CD4-positive, alpha-beta T cell (primary cell): Measurements from ENCODE around the gene ADISSP. TPM values are rescaled to one million over a fixed set of nuclear protein-coding genes. Genes with fewer than 3 reads are reported as not detected.
A peak's percentile ranks its signal among the peaks of the same experiment; 100 is the strongest.

Experiments
- ATAC-seq: fragments of 200-7000 bp; cut with Tn5 transposase; one replicate; pipeline ENCODE4 v1.10.0; 2022; ENCODE audit warnings: mild to moderate bottlenecking; ENCODE audit not compliant: poor library complexity
- CTCF ChIA-PET: fragments of 350-600 bp; sonication (Branson Sonifier 250); formaldehyde crosslinking; loops from one replicate; lab custom pipeline; 2021; ENCODE audit warnings: antibody characterized with exemption, inconsistent platforms; lab: Charles Lee
- POLR2A ChIA-PET: fragments of 350-600 bp; sonication (Branson Sonifier 250); formaldehyde crosslinking; loops from one replicate; lab custom pipeline; 2021; ENCODE audit warnings: antibody characterized with exemption, inconsistent platforms; lab: Charles Lee
- DNase-seq, 14 experiments: peaks; one replicate each; pipeline ENCODE4 v3.0.0-alpha.2; 2013 to 2020; ENCODE audit warnings: mixed read lengths in 2 of 14
- H3K27ac ChIP-seq, 2 donors: one replicate each; pipeline versions ENCODE4 v1.5.1 to v1.7.0; 2013; ENCODE audit warnings: low read length in 2 of 2, low read depth in 1 of 2, mild to moderate bottlenecking in 1 of 2
- H3K27me3 ChIP-seq, 2 experiments: 1 replicate in 1 of 2; 2 replicates in 1 of 2; pipeline versions ENCODE4 v1.6.1 to v1.7.0; 2013; ENCODE audit warnings: low read length in 2 of 2, control low read depth in 1 of 2, mild to moderate bottlenecking in 1 of 2, moderate library complexity in 1 of 2; ENCODE audit not compliant: insufficient read depth in 2 of 2, control insufficient read depth in 1 of 2
- H3K36me3 ChIP-seq: one replicate; pipeline ENCODE4 v1.6.1; 2013; ENCODE audit warnings: low read length, control low read depth; ENCODE audit not compliant: insufficient read depth
- H3K4me1 ChIP-seq: one replicate; pipeline ENCODE4 v1.6.1; 2013; ENCODE audit warnings: low read length, control low read depth; ENCODE audit not compliant: insufficient read depth
- H3K4me3 ChIP-seq: one replicate; pipeline ENCODE4 v1.5.1; 2013; ENCODE audit warnings: mild to moderate bottlenecking, low read length, moderate library complexity
- H3K9me3 ChIP-seq, 2 experiments: 1 replicate in 1 of 2; 2 replicates in 1 of 2; pipeline versions ENCODE4 v1.6.1 to v1.7.0; 2013; ENCODE audit warnings: low read length in 2 of 2, mild to moderate bottlenecking in 2 of 2, control low read depth in 1 of 2, moderate library complexity in 1 of 2; ENCODE audit not compliant: control insufficient read depth in 1 of 2, insufficient read depth in 1 of 2
- H3K27ac Mint-ChIP-seq: one replicate; pipeline ENCODE4 v1.8.0; 2020; ENCODE audit warnings: mixed read lengths
- H3K27me3 Mint-ChIP-seq: one replicate; pipeline ENCODE4 v1.8.0; 2021; ENCODE audit warnings: mixed read lengths
- H3K36me3 Mint-ChIP-seq: one replicate; pipeline ENCODE4 v1.8.0; 2021; ENCODE audit warnings: low read depth, mixed read lengths
- H3K4me1 Mint-ChIP-seq: one replicate; pipeline ENCODE4 v1.8.0; 2021; ENCODE audit warnings: low read depth, mixed read lengths
- H3K4me3 Mint-ChIP-seq: one replicate; pipeline ENCODE4 v1.8.0; 2020; ENCODE audit warnings: mild to moderate bottlenecking, mixed read lengths
- H3K9me3 Mint-ChIP-seq: one replicate; pipeline ENCODE4 v1.8.0; 2020; ENCODE audit warnings: mixed read lengths
- intact Hi-C, 2 experiments: fragments of 100-400 bp; cut with DNase I in 1 of 2; cut with micrococcal nuclease in 1 of 2; formaldehyde crosslinking; loops; one replicate each; pipeline versions ENCODE4 v1.15.1 to v1.9.0; 2023 to 2025; cut with DNase I, micrococcal nuclease
- total RNA-seq, 174 experiments: library from RNA in 2 of 174; stranded (reverse) in 2 of 174; gene quantifications; one replicate each; pipeline ENCODE4 v1.2.3 and lab custom pipeline; 2021 to 2026
- TF ChIP-seq, protein P1 (sequence below): fragments of 200-600 bp; IDR thresholded peaks from one replicate; pipeline ENCODE4 v1.8.0; 2022; ENCODE audit warnings: antibody characterized with exemption, mild to moderate bottlenecking

Gene ADISSP
- total RNA-seq, 2 experiments from 2014 or later: 11.2 to 11.6 TPM

- peaks cover 26% of the 10 kb centered on the region for H3K4me1 Mint-ChIP-seq
- no peaks in the 10 kb centered on the region for H3K36me3 ChIP-seq
- intact Hi-C loops: loop anchor here (5.0 kb wide), 5 partner anchors 47 to 322 kb away; partner anchors contain the start of genes MAVS (in 1 of the 2) and RNF24 (in 1 of the 2)
- ChIA-PET CTCF (interaction anchor here (0.7 to 1.4 kb wide), 4 partner anchors 13 to 90 kb away, joined by 3 read pairs; partner anchors contain the start of gene SPEF1), POLR2A (interaction anchor here (0.6 kb wide), 1 partner anchor 12 kb away, joined by 3 read pairs; no protein-coding TSS in a partner anchor)
- TF ChIP-seq, protein P1, sequence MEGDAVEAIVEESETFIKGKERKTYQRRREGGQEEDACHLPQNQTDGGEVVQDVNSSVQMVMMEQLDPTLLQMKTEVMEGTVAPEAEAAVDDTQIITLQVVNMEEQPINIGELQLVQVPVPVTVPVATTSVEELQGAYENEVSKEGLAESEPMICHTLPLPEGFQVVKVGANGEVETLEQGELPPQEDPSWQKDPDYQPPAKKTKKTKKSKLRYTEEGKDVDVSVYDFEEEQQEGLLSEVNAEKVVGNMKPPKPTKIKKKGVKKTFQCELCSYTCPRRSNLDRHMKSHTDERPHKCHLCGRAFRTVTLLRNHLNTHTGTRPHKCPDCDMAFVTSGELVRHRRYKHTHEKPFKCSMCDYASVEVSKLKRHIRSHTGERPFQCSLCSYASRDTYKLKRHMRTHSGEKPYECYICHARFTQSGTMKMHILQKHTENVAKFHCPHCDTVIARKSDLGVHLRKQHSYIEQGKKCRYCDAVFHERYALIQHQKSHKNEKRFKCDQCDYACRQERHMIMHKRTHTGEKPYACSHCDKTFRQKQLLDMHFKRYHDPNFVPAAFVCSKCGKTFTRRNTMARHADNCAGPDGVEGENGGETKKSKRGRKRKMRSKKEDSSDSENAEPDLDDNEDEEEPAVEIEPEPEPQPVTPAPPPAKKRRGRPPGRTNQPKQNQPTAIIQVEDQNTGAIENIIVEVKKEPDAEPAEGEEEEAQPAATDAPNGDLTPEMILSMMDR: no peak
- H3K4me3 ChIP-seq: no peak overlapping the region
- no peaks in the 10 kb centered on the region for H3K9me3 Mint-ChIP-seq
- no peak overlapping the region for H3K27ac Mint-ChIP-seq
- peaks cover 37% of the 10 kb centered on the region for H3K4me1 ChIP-seq
- no peaks in the 10 kb centered on the region for H3K9me3 ChIP-seq
- H3K4me3 Mint-ChIP-seq: peak overlapping the region; percentile 42
- H3K36me3 Mint-ChIP-seq: no peaks in the 10 kb centered on the region
- DNase-seq (no peak), ATAC-seq (no peak)
- no peaks in the 10 kb centered on the region for H3K27me3 ChIP-seq
- H3K27me3 Mint-ChIP-seq: no peaks in the 10 kb centered on the region
- H3K27ac ChIP-seq: no peak overlapping the region
Measured at GRCh38 chr20:3765171-3765882, 2.2 kb downstream of the ADISSP start.

GRCh38 chr20:3764659-3765058, 2.9 kb downstream of the ADISSP start:
- DNase-seq: no peak
- no peak for ATAC-seq
- H3K9me3 Mint-ChIP-seq: no peaks in the 10 kb centered on the region
- ChIA-PET CTCF (interaction anchor here (1.4 kb wide), 1 partner anchor 17 kb away, joined by 3 read pairs; the partner anchor contains the start of gene SPEF1), POLR2A (no interaction called here)
- H3K36me3 Mint-ChIP-seq: no peaks in the 10 kb centered on the region
- no peaks in the 10 kb centered on the region for H3K27me3 ChIP-seq
- peak overlapping the region; percentile 20 for H3K4me3 Mint-ChIP-seq
- H3K27me3 Mint-ChIP-seq: no peaks in the 10 kb centered on the region
- peaks cover 26% of the 10 kb centered on the region for H3K4me1 Mint-ChIP-seq
- intact Hi-C loops: loop anchor here (5.0 kb wide), 5 partner anchors 48 to 323 kb away; partner anchors contain the start of genes MAVS (in 1 of the 2) and RNF24 (in 1 of the 2)
- no peaks in the 10 kb centered on the region for H3K36me3 ChIP-seq
- H3K4me1 ChIP-seq: peaks cover 37% of the 10 kb centered on the region
- no peak overlapping the region for H3K27ac ChIP-seq
- no peak overlapping the region for H3K4me3 ChIP-seq
- TF ChIP-seq, protein P1: no peak
- H3K27ac Mint-ChIP-seq: no peak overlapping the region
- no peaks in the 10 kb centered on the region for H3K9me3 ChIP-seq

DNA sequence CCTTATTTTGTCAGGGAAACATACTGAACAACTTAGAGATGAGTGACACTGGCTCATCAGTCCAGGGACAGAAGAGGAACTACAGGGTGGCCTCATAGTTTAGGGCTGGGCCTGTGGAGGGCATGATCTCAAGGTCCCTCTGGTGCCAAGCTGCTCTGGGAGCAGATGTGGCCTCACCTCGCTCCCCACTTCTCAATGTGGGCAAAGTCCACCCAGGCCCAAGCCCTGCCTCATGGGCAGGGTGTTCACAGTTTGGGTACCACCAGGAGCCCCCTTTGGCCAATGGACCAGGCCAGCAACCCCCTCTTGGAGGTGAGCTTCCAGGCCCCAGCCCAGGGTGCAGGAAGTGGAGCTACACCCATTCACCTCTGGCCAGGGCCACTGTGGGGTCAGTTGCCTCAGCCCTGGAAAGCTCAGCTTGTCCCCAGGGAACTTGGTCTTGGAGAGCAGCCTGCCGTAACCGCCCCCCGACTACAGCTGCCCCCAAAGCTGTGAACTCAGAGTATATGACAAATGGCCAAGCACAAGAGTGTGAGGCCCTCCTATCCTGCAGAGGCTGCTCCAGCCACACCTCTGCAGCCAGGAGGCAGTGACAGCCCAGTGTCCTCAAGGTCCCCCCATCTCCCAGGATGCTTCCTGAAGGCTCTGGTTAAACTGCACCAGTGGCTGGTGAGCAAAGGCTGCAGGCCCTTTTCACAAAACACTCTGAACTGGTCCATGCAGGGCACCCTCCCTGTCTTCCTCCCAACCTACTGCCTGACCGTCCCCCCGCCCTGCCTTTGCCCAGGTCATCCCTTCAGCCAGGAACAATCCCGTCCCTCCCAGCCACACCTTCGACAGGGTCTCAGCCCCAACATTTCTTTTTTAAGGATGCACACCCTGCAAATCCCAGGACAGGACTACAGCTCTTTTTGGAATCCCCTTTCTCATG, 3.6 kb downstream of the ADISSP start:
- H3K4me3 ChIP-seq: no peak overlapping the region
- CTCF ChIA-PET: no interaction called here
- Mint-ChIP-seq H3K4me1 (peaks cover 23% of the 10 kb centered on the region), H3K27me3 (no peaks in the 10 kb centered on the region), H3K9me3 (no peaks in the 10 kb centered on the region), H3K36me3 (no peaks in the 10 kb centered on the region), H3K4me3 (peak overlapping the region; percentile 20), H3K27ac (no peak overlapping the region)
- H3K27me3 ChIP-seq: no peaks in the 10 kb centered on the region
- H3K9me3 ChIP-seq: no peaks in the 10 kb centered on the region
- intact Hi-C loops: no loop called here
- no peak overlapping the region for H3K27ac ChIP-seq
- DNase-seq: peak in 1 of 14 experiments; percentile 42
- ATAC-seq: no peak
- H3K4me1 ChIP-seq: peaks cover 35% of the 10 kb centered on the region
- H3K36me3 ChIP-seq: no peaks in the 10 kb centered on the region
- POLR2A ChIA-PET: no interaction called here
- TF ChIP-seq, protein P1: no peak
